OCI-LY1 (cell line): ENCODE measurements around the gene NXPH4.

Experiments used
- H2AFZ ChIP-seq: fragments of 200-600 bp; sonication (generic), shearing (Covaris generic); 2 replicates; pipeline ENCODE4 v1.6.0; 2014; ENCODE audit warnings: antibody characterized with exemption, mild to moderate bottlenecking, low read length
- H3F3A ChIP-seq: fragments of 200-600 bp; sonication (generic), shearing (Covaris generic); 2 replicates; pipeline ENCODE4 v1.6.0; 2014; ENCODE audit warnings: mild to moderate bottlenecking, antibody characterized with exemption, low read length, moderate library complexity; ENCODE audit not compliant: insufficient read depth
- H3K27ac ChIP-seq: fragments of 200-600 bp; sonication (generic); 2 replicates; pipeline ENCODE4 v1.5.1; 2014; ENCODE audit warnings: low read length, mixed run types, mild to moderate bottlenecking, low read depth; ENCODE audit not compliant: poor library complexity, severe bottlenecking
- H3K27me3 ChIP-seq: fragments of 200-600 bp; sonication (generic); 2 replicates; pipeline ENCODE4 v1.6.0; 2014; ENCODE audit warnings: antibody characterized with exemption, mild to moderate bottlenecking, low read length, moderate library complexity; ENCODE audit not compliant: insufficient read depth
- H3K36me3 ChIP-seq: fragments of 200-600 bp; sonication (generic); 2 replicates; pipeline ENCODE4 v1.6.1; 2014; ENCODE audit warnings: mild to moderate bottlenecking, antibody characterized with exemption, low read length, moderate library complexity, mixed read lengths; ENCODE audit not compliant: insufficient read depth
- H3K4me1 ChIP-seq: fragments of 200-600 bp; sonication (generic); 2 replicates; pipeline ENCODE4 v1.5.1; 2014; ENCODE audit warnings: mild to moderate bottlenecking, low read length, moderate library complexity; ENCODE audit not compliant: insufficient read depth, severe bottlenecking
- H3K4me2 ChIP-seq: fragments of 200-600 bp; sonication (generic), shearing (Covaris generic); 2 replicates; pipeline ENCODE4 v1.6.1; 2014; ENCODE audit warnings: low read length
- H3K4me3 ChIP-seq: fragments of 200-600 bp; sonication (generic); 2 replicates; pipeline ENCODE4 v1.5.1; 2014; ENCODE audit warnings: low read length, low read depth, mild to moderate bottlenecking, mixed read lengths; ENCODE audit not compliant: poor library complexity, severe bottlenecking
- H3K79me2 ChIP-seq: fragments of 200-600 bp; shearing (Covaris generic); 2 replicates; pipeline ENCODE4 v1.6.1; 2016; ENCODE audit warnings: mixed run types, low read length, mixed read lengths; ENCODE audit not compliant: insufficient read depth
- H3K9ac ChIP-seq: fragments of 200-600 bp; sonication (generic), shearing (Covaris generic); 2 replicates; pipeline ENCODE4 v1.6.1; 2014; ENCODE audit warnings: mild to moderate bottlenecking, low read length, mixed read lengths
- H3K9me2 ChIP-seq: fragments of 200-600 bp; sonication (generic), shearing (Covaris generic); 2 replicates; pipeline ENCODE4 v1.6.1; 2014; ENCODE audit warnings: low read depth, mild to moderate bottlenecking, low read length, mixed read lengths
- H3K9me3 ChIP-seq: fragments of 200-600 bp; shearing (Covaris generic); 2 replicates; pipeline ENCODE4 v1.6.1; 2014; ENCODE audit warnings: low read length, mixed read lengths
- H4K20me1 ChIP-seq: fragments of 200-600 bp; sonication (generic), shearing (Covaris generic); 2 replicates; pipeline ENCODE4 v1.6.0; 2016; ENCODE audit warnings: mild to moderate bottlenecking, low read length; ENCODE audit not compliant: insufficient read depth
- CTCF ChIP-seq: fragments of 200-600 bp; sonication (generic), shearing (Covaris generic); IDR thresholded peaks from 2 replicates; pipeline ENCODE4 v1.5.1; 2017; ENCODE audit warnings: mild to moderate bottlenecking, antibody characterized with exemption, low read length, moderate library complexity, mixed read lengths
- EZH2 ChIP-seq: fragments of 200-600 bp; sonication (generic), shearing (Covaris generic); IDR thresholded peaks from 2 replicates; pipeline ENCODE4 v1.8.0; 2017; ENCODE audit warnings: borderline replicate concordance, mixed run types, mild to moderate bottlenecking, antibody characterized with exemption, low read length, moderate library complexity, mixed read lengths

The NXPH4 gene

GRCh38 chr12:57238854-57239554 is 22.4 kb downstream of the NXPH4 start:
- Histone ChIP-seq H3K4me1 (peaks cover 91% of the 10 kb centered on the region), H3K4me2 (peak overlapping the region; percentile 78), H3K27ac (peak overlapping the region; percentile 93), H3K27me3 (no peaks in the 10 kb centered on the region), H3K9me3 (no peaks in the 10 kb centered on the region), H3K9ac (peak overlapping the region; percentile 79), H3K36me3 (peaks cover 17% of the 10 kb centered on the region), H3K79me2 (no peaks in the 10 kb centered on the region), H3F3A (peaks cover 8% of the 10 kb centered on the region; the same call in 1 of the 2 replicates), H3K9me2 (no peaks in the 10 kb centered on the region), H4K20me1 (no peaks in the 10 kb centered on the region), H3K4me3 (peak overlapping the region; percentile 61), H2AFZ (no peak overlapping the region)
- no peak for TF ChIP-seq EZH2
- TF ChIP-seq CTCF, result peak; percentile 100

- H3K27ac ChIP-seq, result peak overlapping the region; percentile 93
- H2AFZ ChIP-seq, result no peak overlapping the region
- H3F3A ChIP-seq, result peaks cover 2% of the 10 kb centered on the region; the same call in 1 of the 2 replicates
Measured at GRCh38 chr12:57239587-57240065, 23.0 kb downstream of the NXPH4 start.

More at GRCh38 chr12:57239587-57240065, 23.0 kb downstream of the NXPH4 start:
- Histone ChIP-seq H3K79me2 (no peaks in the 10 kb centered on the region), H3K4me1 (peaks cover 86% of the 10 kb centered on the region), H3K36me3 (peaks cover 11% of the 10 kb centered on the region), H3K4me2 (peak overlapping the region; percentile 78), H3K9me3 (no peaks in the 10 kb centered on the region), H3K9me2 (no peaks in the 10 kb centered on the region), H3K9ac (peak overlapping the region; percentile 79), H3K27me3 (no peaks in the 10 kb centered on the region), H3K4me3 (peak overlapping the region; percentile 61), H4K20me1 (no peaks in the 10 kb centered on the region)
- TF ChIP-seq CTCF (no peak), EZH2 (no peak)
